AG08395 (cell line): ENCODE measurements around the gene TSEN15.
A peak's percentile ranks its signal among the peaks of the same experiment; 100 is the strongest.

Experiments
- DNase-seq: peaks from one replicate; pipeline ENCODE4 v3.0.0; 2012; ENCODE audit warnings: mixed read lengths, low spot score

Gene TSEN15

GRCh38 chr1:184101571-184101970 lies 50.0 kb downstream of the TSEN15 start:
- no peak for DNase-seq

- no peak for DNase-seq
These were observed 59.0 kb downstream of the TSEN15 start for GRCh38 chr1:184110272-184111204.

GRCh38 chr1:184112176-184112948 lies 60.8 kb downstream of the TSEN15 start:
- no peak for DNase-seq

DNA sequence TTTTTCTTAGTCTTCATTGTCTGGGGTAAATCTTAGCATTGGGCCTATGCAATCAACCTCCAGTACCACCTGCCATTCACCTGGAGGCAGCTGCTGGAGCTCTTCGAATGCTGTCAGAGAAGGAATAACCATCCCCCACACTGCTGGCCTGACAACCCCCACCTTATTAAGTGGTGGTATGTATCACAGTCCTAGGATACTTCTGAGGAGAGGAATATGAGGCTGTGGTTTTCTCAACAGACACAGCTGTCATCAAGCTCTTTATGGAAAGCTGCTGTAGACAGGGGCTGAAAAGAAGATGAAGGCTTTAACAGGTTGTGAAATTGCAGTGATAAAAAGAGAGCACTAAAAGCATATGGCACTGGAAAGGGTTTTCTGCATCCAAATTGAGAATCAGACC lies 61.7 kb downstream of the TSEN15 start:
- no peak for DNase-seq

GRCh38 chr1:184114818-184115398 lies 63.4 kb downstream of the TSEN15 start:
- no peak for DNase-seq

DNA sequence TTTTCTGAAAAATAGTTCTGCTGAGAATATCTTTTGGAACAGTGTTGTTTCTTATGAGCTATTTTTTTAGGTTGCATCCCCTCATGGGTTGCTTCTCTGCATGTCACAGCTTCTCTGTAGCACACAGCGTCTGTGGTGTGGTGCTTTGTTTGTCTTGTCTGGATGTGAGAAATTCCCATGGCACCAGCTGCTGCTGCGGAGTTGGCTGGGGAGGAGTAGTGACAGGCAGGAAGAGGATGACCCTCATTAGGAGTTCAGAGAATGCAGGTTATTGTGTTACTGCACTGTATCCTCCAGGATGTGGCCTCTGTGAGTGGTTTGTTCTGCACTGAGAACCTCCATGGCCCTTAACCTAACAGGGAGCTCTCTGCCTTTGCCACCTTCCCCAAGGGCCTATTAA lies 64.8 kb downstream of the TSEN15 start:
- no peak for DNase-seq

- DNase-seq = peak; percentile 90
These were observed 66.5 kb downstream of the TSEN15 start for GRCh38 chr1:184118046-184118445.
